Liver (tissue), 9 donors: ENCODE results near the gene ZNF747. TPM values are rescaled to one million over a fixed set of nuclear protein-coding genes. Genes with fewer than 3 reads are reported as not detected.

ENCODE experiments used
- DNase-seq: peaks from one replicate; pipeline ENCODE4 v3.0.0-alpha.2; 2017; ENCODE audit warnings: low spot score
- H3K27ac ChIP-seq, 2 donors: one replicate each; pipeline ENCODE4 v1.7.0; 2013; ENCODE audit warnings: inconsistent platforms in 2 of 2, low read length in 2 of 2, control low read depth in 1 of 2, low read depth in 1 of 2, mild to moderate bottlenecking in 1 of 2
- H3K27me3 ChIP-seq, 4 donors: one replicate each; pipeline versions ENCODE4 v1.6.1 to v1.7.0; 2013; ENCODE audit warnings: low read length in 3 of 4, inconsistent platforms in 1 of 4, mild to moderate bottlenecking in 1 of 4, moderate library complexity in 1 of 4; ENCODE audit not compliant: control insufficient read depth in 4 of 4, insufficient read depth in 4 of 4
- H3K36me3 ChIP-seq, 4 donors: one replicate each; pipeline versions ENCODE4 v1.6.1 to v1.7.0; 2013; ENCODE audit warnings: low read length in 3 of 4, mild to moderate bottlenecking in 3 of 4, low read depth in 1 of 4, moderate library complexity in 1 of 4; ENCODE audit not compliant: control insufficient read depth in 4 of 4, insufficient read depth in 3 of 4
- H3K4me1 ChIP-seq, 4 donors: one replicate each; pipeline versions ENCODE4 v1.6.1 to v1.7.0; 2013; ENCODE audit warnings: low read length in 3 of 4, mild to moderate bottlenecking in 3 of 4, moderate library complexity in 1 of 4; ENCODE audit not compliant: control insufficient read depth in 4 of 4, insufficient read depth in 4 of 4
- H3K4me3 ChIP-seq, 3 donors: one replicate each; pipeline versions ENCODE4 v1.6.1 to v1.7.0; 2013; ENCODE audit warnings: low read length in 3 of 3, control low read depth in 1 of 3, low read depth in 1 of 3, mild to moderate bottlenecking in 1 of 3
- H3K9ac ChIP-seq, 2 donors: one replicate each; pipeline ENCODE4 v1.7.0; 2013; ENCODE audit warnings: low read length in 2 of 2, mild to moderate bottlenecking in 2 of 2, moderate library complexity in 2 of 2, control low read depth in 1 of 2, low read depth in 1 of 2
- H3K9me3 ChIP-seq, 4 donors: one replicate each; pipeline versions ENCODE4 v1.6.1 to v1.7.0; 2013; ENCODE audit warnings: low read length in 3 of 4; ENCODE audit not compliant: control insufficient read depth in 4 of 4
- EGR1 ChIP-seq, 2 donors: IDR thresholded peaks; 2 replicates each; pipeline ENCODE4 v1.6.1; 2016 to 2018; ENCODE audit warnings: antibody characterized with exemption in 2 of 2, low read depth in 2 of 2
- FOXA1 ChIP-seq: IDR thresholded peaks from 2 replicates; pipeline ENCODE4 v1.6.1; 2016; ENCODE audit warnings: antibody characterized with exemption
- FOXA2 ChIP-seq: IDR thresholded peaks from 2 replicates; pipeline ENCODE4 v1.6.1; 2016; ENCODE audit warnings: antibody characterized with exemption
- GABPA ChIP-seq, 2 donors: IDR thresholded peaks in 1 of 2; conservative IDR thresholded peaks in 1 of 2; 2 replicates each; pipeline ENCODE4 v1.6.1; 2016; ENCODE audit warnings: antibody characterized with exemption in 2 of 2, mild to moderate bottlenecking in 1 of 2, moderate library complexity in 1 of 2
- HNF4A ChIP-seq, 2 donors: conservative IDR thresholded peaks; 2 replicates each; pipeline ENCODE4 v1.6.1; 2016; ENCODE audit warnings: antibody characterized with exemption in 2 of 2, mild to moderate bottlenecking in 2 of 2
- HNF4G ChIP-seq: IDR thresholded peaks from 2 replicates; pipeline ENCODE4 v1.6.1; 2016; ENCODE audit warnings: antibody characterized with exemption
- JUND ChIP-seq, 2 donors: IDR thresholded peaks; 2 replicates each; pipeline ENCODE4 v1.6.1; 2016; ENCODE audit warnings: antibody characterized with exemption in 2 of 2
- NR2F2 ChIP-seq: IDR thresholded peaks from 2 replicates; pipeline ENCODE4 v1.6.1; 2016; ENCODE audit warnings: antibody characterized with exemption
- RAD21 ChIP-seq, 2 donors: IDR thresholded peaks; 2 replicates each; pipeline ENCODE4 v1.6.1; 2016; ENCODE audit warnings: antibody characterized with exemption in 2 of 2, mild to moderate bottlenecking in 2 of 2
- RXRA ChIP-seq, 2 donors: IDR thresholded peaks; 2 replicates each; pipeline ENCODE4 v1.6.1; 2017 to 2018; ENCODE audit warnings: antibody characterized with exemption in 2 of 2, mild to moderate bottlenecking in 1 of 2
- SP1 ChIP-seq: IDR thresholded peaks from 2 replicates; pipeline ENCODE4 v1.6.1; 2018; ENCODE audit warnings: antibody characterized with exemption, mild to moderate bottlenecking
- TAF1 ChIP-seq: conservative IDR thresholded peaks from 2 replicates; pipeline ENCODE4 v1.6.1; 2016; ENCODE audit warnings: antibody characterized with exemption, mild to moderate bottlenecking
- YY1 ChIP-seq: IDR thresholded peaks from 2 replicates; pipeline ENCODE4 v1.6.1; 2016; ENCODE audit warnings: antibody characterized with exemption, mild to moderate bottlenecking
- WGBS: extraction: QIAGEN DNeasy Blood & Tissue Kit; methylation state at CpG from one replicate; pipeline ENCODE4 v1.1.7; 2013; 5-methylcytosine and 5-hydroxymethylcytosine counted together
- polyA plus RNA-seq, 2 donors: library from polyadenylated mRNA; stranded (reverse) in 1 of 2; unstranded in 1 of 2; fragments of 200-250 nt in 1 of 2; fragments of >200 nt in 1 of 2; fragmentation: Nextera tagmentation in 1 of 2; extraction: Ambion mirVana in 1 of 2; gene quantifications; one replicate each; pipeline versions ENCODE4 v1.2.1 to v1.2.3, GENCODE V29; 2013 to 2015
- total RNA-seq, 2 donors: library from RNA; depleted of rRNA; stranded (reverse); fragments of >200 nt; gene quantifications; one replicate each; pipeline ENCODE4 v1.2.3, GENCODE V29; 2014
- TF ChIP-seq, protein P1 (sequence below): IDR thresholded peaks from 2 replicates; pipeline ENCODE4 v1.6.1; 2016; ENCODE audit warnings: antibody characterized with exemption
- TF ChIP-seq, protein P2 (sequence below): fragments of 150-350 bp; IDR thresholded peaks from 2 replicates; pipeline ENCODE4 v1.5.1; 2017; ENCODE audit warnings: improper control_type of control experiment, low read depth, low read length; ENCODE audit not compliant: missing input control
- TF ChIP-seq, protein P3 (sequence below): IDR thresholded peaks from 2 replicates; pipeline ENCODE4 v1.6.1; 2016; ENCODE audit warnings: antibody characterized with exemption
- TF ChIP-seq, protein P4 (sequence below): IDR thresholded peaks from 2 replicates; pipeline ENCODE4 v1.6.1; 2016; ENCODE audit warnings: antibody characterized with exemption
- donor health status: healthy.
- donor health status: healthy.
- donor health status: healthy.
- donor health status: healthy.
- donor health status: healthy.

The ZNF747 gene
- total and polyA plus RNA-seq, 4 donors: 3.8 to 10.5 (median 6.5) TPM

DNA sequence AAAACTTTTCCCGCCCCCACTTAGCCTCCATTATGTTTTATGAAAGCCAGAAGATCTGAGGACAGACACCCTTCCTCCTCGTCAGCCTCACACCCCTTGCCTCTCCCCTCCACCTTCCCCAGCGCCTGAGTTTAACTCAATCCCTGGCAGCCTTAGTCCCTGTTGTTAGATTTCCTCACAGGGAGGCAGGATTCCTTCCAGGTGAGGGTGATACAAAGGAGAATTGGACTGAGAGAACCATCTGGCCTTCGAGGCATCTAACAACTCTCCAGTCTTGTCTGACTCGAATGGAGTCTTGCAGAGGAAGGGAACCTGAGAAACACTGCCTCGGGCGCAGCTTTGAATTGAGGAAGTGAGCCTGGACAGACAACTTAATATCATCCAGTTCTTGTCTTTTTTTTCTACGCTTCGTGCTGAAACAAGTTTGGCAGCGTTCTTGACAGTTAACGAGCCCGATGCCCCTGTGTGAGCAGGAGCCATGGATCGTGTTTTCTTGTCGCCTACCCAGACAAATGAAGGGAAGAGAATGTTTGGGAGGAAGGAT lies 7.0 kb downstream of the ZNF747 start:
- H3K4me1 ChIP-seq: peaks cover 4 to 53% (median 34%) of the 10 kb centered on the region in 4 donors

DNA sequence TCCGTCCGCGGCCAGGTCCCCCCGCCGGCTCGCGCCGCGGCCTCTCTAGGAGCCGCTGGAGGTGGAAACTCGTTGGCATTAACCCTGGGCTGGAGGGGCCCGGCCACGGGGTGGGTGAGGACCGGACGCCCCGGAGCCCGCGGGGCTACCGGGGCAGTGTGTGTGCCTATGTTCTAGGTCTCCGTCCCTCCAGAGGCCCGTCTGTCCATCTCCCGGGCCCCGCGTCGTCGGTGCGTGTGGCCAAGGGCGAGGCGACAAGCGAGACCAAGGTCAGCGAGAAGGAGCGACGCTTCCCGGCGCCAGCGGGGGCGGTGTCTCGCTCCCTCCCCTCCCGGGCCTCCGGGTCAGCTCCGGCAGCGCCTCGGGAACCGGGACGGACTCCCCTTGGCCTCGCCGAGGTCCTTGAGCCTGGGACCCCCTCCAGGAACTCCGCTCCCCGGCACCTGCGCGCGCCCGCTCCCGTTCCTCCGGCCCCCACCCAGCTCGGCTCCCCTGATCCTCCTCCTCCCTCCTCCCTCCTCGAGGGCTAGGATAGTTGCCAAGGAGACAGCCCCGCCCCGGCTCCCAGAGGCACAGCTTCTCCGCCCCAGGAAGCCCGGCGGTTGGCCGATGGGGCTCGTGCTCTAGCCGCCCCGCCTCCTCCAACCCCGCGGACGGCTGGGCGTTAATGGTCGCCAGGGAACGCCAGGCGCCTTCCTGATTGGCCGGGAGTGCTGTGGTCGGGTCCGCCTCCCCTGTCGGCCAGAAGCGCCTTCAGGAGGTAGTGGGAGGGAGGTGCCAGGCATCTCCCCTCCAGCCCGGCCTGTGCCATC lies 7.6 kb downstream of the ZNF747 start:
- WGBS: under 1% methylated on average over 79 of the region's 79 CpGs
- peak; percentile 98 for DNase-seq
- peak overlapping the region; percentile 75 to 82 (median 81) for H3K4me3 ChIP-seq
- peak overlapping the region; percentile 50 to 61 for H3K9ac ChIP-seq
- H3K27me3 ChIP-seq: no peaks in the 10 kb centered on the region
- peaks cover 5 to 53% (median 38%) of the 10 kb centered on the region in 4 donors for H3K4me1 ChIP-seq
- H3K9me3 ChIP-seq: no peaks in the 10 kb centered on the region
- H3K36me3 ChIP-seq: peaks cover 0 to 3% (median 0%) of the 10 kb centered on the region in 4 donors
- peak overlapping the region; percentile 95 to 99 for H3K27ac ChIP-seq
- TF ChIP-seq, protein P1, sequence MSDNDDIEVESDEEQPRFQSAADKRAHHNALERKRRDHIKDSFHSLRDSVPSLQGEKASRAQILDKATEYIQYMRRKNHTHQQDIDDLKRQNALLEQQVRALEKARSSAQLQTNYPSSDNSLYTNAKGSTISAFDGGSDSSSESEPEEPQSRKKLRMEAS: peak; percentile 59
- TF ChIP-seq RXRA (IDR thresholded peaks at IDR 0.05): no peak
- TF ChIP-seq SP1: peak; percentile 69
- TF ChIP-seq JUND (IDR thresholded peaks at IDR 0.05): no peak
- TF ChIP-seq, protein P2, sequence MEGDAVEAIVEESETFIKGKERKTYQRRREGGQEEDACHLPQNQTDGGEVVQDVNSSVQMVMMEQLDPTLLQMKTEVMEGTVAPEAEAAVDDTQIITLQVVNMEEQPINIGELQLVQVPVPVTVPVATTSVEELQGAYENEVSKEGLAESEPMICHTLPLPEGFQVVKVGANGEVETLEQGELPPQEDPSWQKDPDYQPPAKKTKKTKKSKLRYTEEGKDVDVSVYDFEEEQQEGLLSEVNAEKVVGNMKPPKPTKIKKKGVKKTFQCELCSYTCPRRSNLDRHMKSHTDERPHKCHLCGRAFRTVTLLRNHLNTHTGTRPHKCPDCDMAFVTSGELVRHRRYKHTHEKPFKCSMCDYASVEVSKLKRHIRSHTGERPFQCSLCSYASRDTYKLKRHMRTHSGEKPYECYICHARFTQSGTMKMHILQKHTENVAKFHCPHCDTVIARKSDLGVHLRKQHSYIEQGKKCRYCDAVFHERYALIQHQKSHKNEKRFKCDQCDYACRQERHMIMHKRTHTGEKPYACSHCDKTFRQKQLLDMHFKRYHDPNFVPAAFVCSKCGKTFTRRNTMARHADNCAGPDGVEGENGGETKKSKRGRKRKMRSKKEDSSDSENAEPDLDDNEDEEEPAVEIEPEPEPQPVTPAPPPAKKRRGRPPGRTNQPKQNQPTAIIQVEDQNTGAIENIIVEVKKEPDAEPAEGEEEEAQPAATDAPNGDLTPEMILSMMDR: peak; percentile 8
- TF ChIP-seq RAD21 (IDR thresholded peaks at IDR 0.05): peak; percentile 37 to 41
- TF ChIP-seq FOXA1: no peak
- peak; percentile 17 to 32 for TF ChIP-seq HNF4A (conservative IDR thresholded peaks at IDR 0.05)
- TF ChIP-seq EGR1 (IDR thresholded peaks at IDR 0.05; ENCODE audit: low read depth in 2 of 2): peak; percentile 58 to 65
- TF ChIP-seq FOXA2: no peak
- TF ChIP-seq, protein P3, sequence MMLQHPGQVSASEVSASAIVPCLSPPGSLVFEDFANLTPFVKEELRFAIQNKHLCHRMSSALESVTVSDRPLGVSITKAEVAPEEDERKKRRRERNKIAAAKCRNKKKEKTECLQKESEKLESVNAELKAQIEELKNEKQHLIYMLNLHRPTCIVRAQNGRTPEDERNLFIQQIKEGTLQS: no peak
- no peak for TF ChIP-seq HNF4G
- TF ChIP-seq, protein P4, sequence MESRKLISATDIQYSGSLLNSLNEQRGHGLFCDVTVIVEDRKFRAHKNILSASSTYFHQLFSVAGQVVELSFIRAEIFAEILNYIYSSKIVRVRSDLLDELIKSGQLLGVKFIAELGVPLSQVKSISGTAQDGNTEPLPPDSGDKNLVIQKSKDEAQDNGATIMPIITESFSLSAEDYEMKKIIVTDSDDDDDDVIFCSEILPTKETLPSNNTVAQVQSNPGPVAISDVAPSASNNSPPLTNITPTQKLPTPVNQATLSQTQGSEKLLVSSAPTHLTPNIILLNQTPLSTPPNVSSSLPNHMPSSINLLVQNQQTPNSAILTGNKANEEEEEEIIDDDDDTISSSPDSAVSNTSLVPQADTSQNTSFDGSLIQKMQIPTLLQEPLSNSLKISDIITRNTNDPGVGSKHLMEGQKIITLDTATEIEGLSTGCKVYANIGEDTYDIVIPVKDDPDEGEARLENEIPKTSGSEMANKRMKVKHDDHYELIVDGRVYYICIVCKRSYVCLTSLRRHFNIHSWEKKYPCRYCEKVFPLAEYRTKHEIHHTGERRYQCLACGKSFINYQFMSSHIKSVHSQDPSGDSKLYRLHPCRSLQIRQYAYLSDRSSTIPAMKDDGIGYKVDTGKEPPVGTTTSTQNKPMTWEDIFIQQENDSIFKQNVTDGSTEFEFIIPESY: no peak
- peak; percentile 72 to 86 for TF ChIP-seq GABPA (IDR thresholded peaks at IDR 0.05 in 1 of 2, conservative IDR thresholded peaks at IDR 0.05 in 1 of 2)
- TF ChIP-seq NR2F2: no peak
- TF ChIP-seq YY1: peak; percentile 90
- no peak for TF ChIP-seq TAF1

More for the DNA sequence above, 7.0 kb downstream of the ZNF747 start:
- peak overlapping the region in 1 of 3 donors; percentile 15 for H3K4me3 ChIP-seq
- peaks cover 0 to 6% (median 1%) of the 10 kb centered on the region in 4 donors for H3K36me3 ChIP-seq
- TF ChIP-seq YY1: peak; percentile 5
- no peak for TF ChIP-seq SP1
- TF ChIP-seq GABPA (IDR thresholded peaks at IDR 0.05 in 1 of 2, conservative IDR thresholded peaks at IDR 0.05 in 1 of 2): no peak
- TF ChIP-seq, protein P2: no peak
- TF ChIP-seq RAD21 (IDR thresholded peaks at IDR 0.05): peak; percentile 2 to 4
- no peak for TF ChIP-seq EGR1 (IDR thresholded peaks at IDR 0.05; ENCODE audit: low read depth in 2 of 2)
- TF ChIP-seq, protein P3: no peak
- TF ChIP-seq, protein P1: no peak
- TF ChIP-seq FOXA2: no peak
- TF ChIP-seq NR2F2: no peak
- peak overlapping the region in 1 of 2 donors; percentile 61 for H3K9ac ChIP-seq
- 41% methylated on average over 14 of the region's 14 CpGs for WGBS
- no peaks in the 10 kb centered on the region for H3K27me3 ChIP-seq
- H3K9me3 ChIP-seq: no peaks in the 10 kb centered on the region
- H3K27ac ChIP-seq: peak overlapping the region; percentile 95 to 99
- no peak for DNase-seq
